HepG2 (cell line): Measurements from ENCODE around the gene UQCRC1. TPM values are rescaled to one million over a fixed set of nuclear protein-coding genes. Genes with fewer than 3 reads are reported as not detected.

Experiments used
- ATF7 ChIP-seq, 2 experiments: fragments of 450-650 bp in 1 of 2; sonication (generic) in 1 of 2; formaldehyde crosslinking in 1 of 2; IDR thresholded peaks; 2 replicates each; pipeline versions ENCODE4 v1.4.0 to v1.6.1; 2016 to 2020; ENCODE audit warnings: antibody characterized with exemption in 1 of 2, mild to moderate bottlenecking in 1 of 2, missing genetic modification reagents in 1 of 2
- CBX2 ChIP-seq, 2 experiments: fragments of 200-600 bp in 1 of 2; sonication (generic); formaldehyde crosslinking in 1 of 2; IDR thresholded peaks; 2 replicates each; pipeline versions ENCODE4 v1.7.0 to v1.8.1; 2018 to 2022; ENCODE audit warnings: low read depth in 2 of 2, low read length in 1 of 2, mild to moderate bottlenecking in 1 of 2, missing genetic modification reagents in 1 of 2
- CTCF ChIP-seq: sonication (generic); formaldehyde crosslinking; IDR thresholded peaks from 2 replicates; pipeline ENCODE4 v1.5.0; 2020; ENCODE audit warnings: mild to moderate bottlenecking, missing genetic modification reagents, moderate library complexity
- ETV6 ChIP-seq: sonication (generic); formaldehyde crosslinking; conservative IDR thresholded peaks from 2 replicates; pipeline ENCODE4 v1.4.0; 2020; ENCODE audit warnings: missing genetic modification reagents
- KDM2A ChIP-seq: sonication (generic); formaldehyde crosslinking; IDR thresholded peaks from 2 replicates; pipeline ENCODE4 v1.4.0; 2020; ENCODE audit warnings: low read depth, missing genetic modification reagents, borderline replicate concordance
- KDM6A ChIP-seq: IDR thresholded peaks from 2 replicates; pipeline ENCODE4 v1.6.1; 2016; ENCODE audit warnings: low read depth
- MIER2 ChIP-seq: IDR thresholded peaks from 2 replicates; pipeline ENCODE4 v1.6.1; 2016; ENCODE audit warnings: missing biosample characterization, missing genetic modification reagents
- NFATC3 ChIP-seq: sonication (generic); formaldehyde crosslinking; IDR thresholded peaks from 2 replicates; pipeline ENCODE4 v1.5.1; 2020; ENCODE audit warnings: mild to moderate bottlenecking, missing genetic modification reagents
- RBAK ChIP-seq: sonication (generic); formaldehyde crosslinking; IDR thresholded peaks from 2 replicates; pipeline ENCODE4 v1.5.1; 2020; ENCODE audit warnings: mild to moderate bottlenecking, missing genetic modification reagents
- SIX1 ChIP-seq: sonication (generic); formaldehyde crosslinking; IDR thresholded peaks from 2 replicates; pipeline ENCODE4 v1.4.0; 2020; ENCODE audit warnings: missing genetic modification reagents, borderline replicate concordance
- SIX4 ChIP-seq: sonication (generic); formaldehyde crosslinking; IDR thresholded peaks from 2 replicates; pipeline ENCODE4 v1.4.0; 2020; ENCODE audit warnings: missing genetic modification reagents
- YEATS4 ChIP-seq: sonication (generic); formaldehyde crosslinking; IDR thresholded peaks from 2 replicates; pipeline ENCODE4 v1.4.0; 2020; ENCODE audit warnings: missing genetic modification reagents, borderline replicate concordance
- ZBTB20 ChIP-seq: sonication (generic); formaldehyde crosslinking; IDR thresholded peaks from 2 replicates; pipeline ENCODE4 v1.8.1; 2023; ENCODE audit warnings: missing genetic modification reagents, low read depth, mild to moderate bottlenecking, borderline replicate concordance
- ZC3H4 ChIP-seq: sonication (generic); formaldehyde crosslinking; IDR thresholded peaks from 2 replicates; pipeline ENCODE4 v1.4.0; 2020; ENCODE audit warnings: missing genetic modification reagents, borderline replicate concordance
- ZFY ChIP-seq: sonication (generic); formaldehyde crosslinking; IDR thresholded peaks from 2 replicates; pipeline ENCODE4 v1.4.0; 2020; ENCODE audit warnings: missing genetic modification reagents
- ZNF281 ChIP-seq: sonication (generic); formaldehyde crosslinking; IDR thresholded peaks from 2 replicates; pipeline ENCODE4 v1.4.0; 2020; ENCODE audit warnings: missing genetic modification reagents, borderline replicate concordance
- ZNF333 ChIP-seq: sonication (generic); formaldehyde crosslinking; IDR thresholded peaks from 2 replicates; pipeline ENCODE4 v1.4.0; 2020; ENCODE audit warnings: mild to moderate bottlenecking, missing genetic modification reagents, borderline replicate concordance
- ZNF33A ChIP-seq: sonication (generic); formaldehyde crosslinking; IDR thresholded peaks from 2 replicates; pipeline ENCODE4 v1.5.1; 2020; ENCODE audit warnings: missing genetic modification reagents, mild to moderate bottlenecking, moderate library complexity, borderline replicate concordance
- ZNF382 ChIP-seq: sonication (generic); formaldehyde crosslinking; IDR thresholded peaks from 2 replicates; pipeline ENCODE4 v1.5.0; 2020; ENCODE audit warnings: missing genetic modification reagents, mild to moderate bottlenecking, borderline replicate concordance
- ZNF468 ChIP-seq: sonication (generic); formaldehyde crosslinking; IDR thresholded peaks from 2 replicates; pipeline ENCODE4 v1.8.0; 2022; ENCODE audit warnings: mild to moderate bottlenecking, moderate library complexity, missing genetic modification reagents
- ZNF547 ChIP-seq: sonication (generic); formaldehyde crosslinking; IDR thresholded peaks from 2 replicates; pipeline ENCODE4 v1.5.1; 2020; ENCODE audit warnings: mild to moderate bottlenecking, missing genetic modification reagents
- ZNF550 ChIP-seq: sonication (generic); formaldehyde crosslinking; IDR thresholded peaks from 2 replicates; pipeline ENCODE4 v1.4.0; 2020; ENCODE audit warnings: mild to moderate bottlenecking, missing genetic modification reagents, borderline replicate concordance
- ZNF597 ChIP-seq: sonication (generic); formaldehyde crosslinking; IDR thresholded peaks from 2 replicates; pipeline ENCODE4 v1.5.0; 2020; ENCODE audit warnings: missing genetic modification reagents
- ZNF678 ChIP-seq: sonication (generic); formaldehyde crosslinking; IDR thresholded peaks from 2 replicates; pipeline ENCODE4 v1.4.0; 2020; ENCODE audit warnings: mild to moderate bottlenecking, missing genetic modification reagents
- polyA plus RNA-seq, 8 experiments: library from polyadenylated mRNA; depleted of rRNA in 3 of 8; stranded (reverse) in 7 of 8; unstranded in 1 of 8; fragments of >200 nt; fragmentation: Illumina TruSeq in 4 of 8; extraction: Trizol in 4 of 8; gene quantifications; 2 replicates each; pipeline versions ENCODE4 v1.2.1 to v1.2.3, GENCODE V29; 2011 to 2016; ENCODE audit warnings: low read depth in 4 of 8, missing spikeins in 1 of 8, mixed read lengths in 1 of 8; ENCODE audit not compliant: insufficient read depth in 1 of 8
- total RNA-seq, 5 experiments: library from RNA; depleted of rRNA; stranded (reverse); fragments of >200 nt; fragmentation: Illumina TruSeq; extraction: Trizol; gene quantifications; 2 replicates each; pipeline ENCODE4 v1.2.3, GENCODE V29; 2016; ENCODE audit warnings: low read depth in 1 of 5

UQCRC1 gene
- total and polyA plus RNA-seq, 2 of the 13 experiments (the other 11 are each of a cell fraction or from before 2014, with no cell fraction given) = 316 to 680 TPM

GRCh38 chr3:48556796-48557626 lies 52.4 kb downstream of the UQCRC1 start, which contains the start of gene PFKFB4 (continued):
- TF ChIP-seq ZNF281 (CRISPR knock-in tag) (no peak), ZNF550 (CRISPR knock-in tag) (no peak), YEATS4 (CRISPR knock-in tag) (peak; percentile 94), KDM6A (peak; percentile 68; the same call in 1 of the 2 replicates), ZNF382 (CRISPR knock-in tag) (no peak), SIX4 (CRISPR knock-in tag) (peak; percentile 70), ZNF33A (CRISPR knock-in tag) (no peak), SIX1 (CRISPR knock-in tag) (no peak), ZNF547 (CRISPR knock-in tag) (no peak), ETV6 (CRISPR knock-in tag) (peak; percentile 82; the same call in 1 of the 2 replicates), ZNF678 (no peak), CTCF (CRISPR knock-in tag) (peak; percentile 55), ZNF597 (CRISPR knock-in tag) (no peak), CBX2 (IDR thresholded peaks at IDR 0.05; ENCODE audit: low read depth, low read length) (no peak), CBX2 (CRISPR knock-in tag; IDR thresholded peaks at IDR 0.05; ENCODE audit: low read depth) (no peak), RBAK (CRISPR knock-in tag) (no peak), ZC3H4 (no peak), MIER2 (CRISPR knock-in tag) (peak; percentile 65; the same call in 1 of the 2 replicates), ZNF333 (CRISPR knock-in tag) (0 out of 2 replicates have a peak, but pooled peaks have one; percentile 4), NFATC3 (CRISPR knock-in tag) (no peak), ZFY (CRISPR knock-in tag) (peak; percentile 90), ATF7 (IDR thresholded peaks at IDR 0.05) (no peak), ATF7 (CRISPR knock-in tag; IDR thresholded peaks at IDR 0.05) (no peak), KDM2A (CRISPR knock-in tag) (peak; percentile 24; the same call in 1 of the 2 replicates), ZBTB20 (CRISPR knock-in tag) (peak; percentile 24; the same call in 1 of the 2 replicates), ZNF468 (CRISPR knock-in tag) (no peak)
